Stimulated activated memory B cell treated with anti-CD40 and anti-IgM and Interleukin-4, amounts not matched to agents 10 μg/mL and 1 μg/mL and 100 μg/mL, for 72 hours (primary cell): Measurements from ENCODE around the gene SH3GL3.

Source experiments
- ATAC-seq: fragments of 150-1000 bp; cut with Tn5 transposase; 2 replicates; pipeline ENCODE4 v1.10.0; 2021
- H3K27ac Mint-ChIP-seq: one replicate; pipeline ENCODE4 v1.8.0; 2022; ENCODE audit warnings: mild to moderate bottlenecking, mixed read lengths
- H3K27me3 Mint-ChIP-seq: one replicate; pipeline ENCODE4 v1.8.0; 2022; ENCODE audit warnings: mixed read lengths
- H3K36me3 Mint-ChIP-seq: one replicate; pipeline ENCODE4 v1.8.0; 2022; ENCODE audit warnings: mixed read lengths
- H3K4me1 Mint-ChIP-seq: one replicate; pipeline ENCODE4 v1.8.0; 2022; ENCODE audit warnings: mixed read lengths
- H3K4me3 Mint-ChIP-seq: one replicate; pipeline ENCODE4 v1.8.0; 2022; ENCODE audit warnings: mild to moderate bottlenecking, moderate library complexity, mixed read lengths
- H3K9me3 Mint-ChIP-seq: one replicate; pipeline ENCODE4 v1.8.0; 2022; ENCODE audit warnings: mixed read lengths

Gene SH3GL3

GRCh38 chr15:83512459-83512858, 65.3 kb downstream of the SH3GL3 start:
- Mint-ChIP-seq H3K4me3 (no peak overlapping the region), H3K36me3 (no peaks in the 10 kb centered on the region), H3K4me1 (peaks cover 5% of the 10 kb centered on the region), H3K27ac (no peak overlapping the region), H3K9me3 (no peaks in the 10 kb centered on the region), H3K27me3 (no peaks in the 10 kb centered on the region)
- no peak for ATAC-seq

GRCh38 chr15:83514584-83514983, 67.4 kb downstream of the SH3GL3 start:
- no peak overlapping the region for H3K27ac Mint-ChIP-seq
- H3K36me3 Mint-ChIP-seq, result no peaks in the 10 kb centered on the region
- no peak for ATAC-seq
- no peak overlapping the region for H3K4me3 Mint-ChIP-seq
- peaks cover 5% of the 10 kb centered on the region for H3K9me3 Mint-ChIP-seq
- no peaks in the 10 kb centered on the region for H3K27me3 Mint-ChIP-seq
- H3K4me1 Mint-ChIP-seq, result peaks cover 5% of the 10 kb centered on the region

GRCh38 chr15:83515164-83515563, 68.0 kb downstream of the SH3GL3 start:
- no peak for ATAC-seq
- no peaks in the 10 kb centered on the region for H3K27me3 Mint-ChIP-seq
- H3K36me3 Mint-ChIP-seq, result no peaks in the 10 kb centered on the region
- H3K4me1 Mint-ChIP-seq, result peaks cover 5% of the 10 kb centered on the region
- H3K27ac Mint-ChIP-seq, result no peak overlapping the region
- peaks cover 5% of the 10 kb centered on the region for H3K9me3 Mint-ChIP-seq
- H3K4me3 Mint-ChIP-seq, result no peak overlapping the region

GRCh38 chr15:83516935-83517334, 69.8 kb downstream of the SH3GL3 start:
- ATAC-seq, result no peak
- H3K27me3 Mint-ChIP-seq, result no peaks in the 10 kb centered on the region

GRCh38 chr15:83526319-83526718, 79.2 kb downstream of the SH3GL3 start:
- Mint-ChIP-seq H3K27me3 (peaks cover 11% of the 10 kb centered on the region), H3K9me3 (peaks cover 28% of the 10 kb centered on the region), H3K27ac (no peak overlapping the region), H3K4me1 (no peaks in the 10 kb centered on the region), H3K36me3 (no peaks in the 10 kb centered on the region), H3K4me3 (no peak overlapping the region)
- ATAC-seq, result no peak

More at GRCh38 chr15:83516935-83517334, 69.8 kb downstream of the SH3GL3 start:
- Mint-ChIP-seq H3K36me3 (no peaks in the 10 kb centered on the region), H3K4me3 (no peak overlapping the region), H3K27ac (no peak overlapping the region), H3K4me1 (peaks cover 5% of the 10 kb centered on the region), H3K9me3 (peaks cover 5% of the 10 kb centered on the region)

GRCh38 chr15:83533410-83533962, 86.3 kb downstream of the SH3GL3 start:
- H3K27ac Mint-ChIP-seq, result no peak overlapping the region
- H3K4me3 Mint-ChIP-seq, result no peak overlapping the region
- no peaks in the 10 kb centered on the region for H3K4me1 Mint-ChIP-seq
- no peak for ATAC-seq
- H3K9me3 Mint-ChIP-seq, result peaks cover 7% of the 10 kb centered on the region
- H3K36me3 Mint-ChIP-seq, result no peaks in the 10 kb centered on the region
- H3K27me3 Mint-ChIP-seq, result no peaks in the 10 kb centered on the region

- no peak overlapping the region for H3K27ac Mint-ChIP-seq
- H3K9me3 Mint-ChIP-seq, result peaks cover 3% of the 10 kb centered on the region
- ATAC-seq, result no peak
- no peak overlapping the region for H3K4me3 Mint-ChIP-seq
- no peaks in the 10 kb centered on the region for H3K27me3 Mint-ChIP-seq
- no peaks in the 10 kb centered on the region for H3K4me1 Mint-ChIP-seq
- H3K36me3 Mint-ChIP-seq, result no peaks in the 10 kb centered on the region
Measured at GRCh38 chr15:83537606-83538005, 90.5 kb downstream of the SH3GL3 start.

- Mint-ChIP-seq H3K4me1 (no peaks in the 10 kb centered on the region), H3K27ac (no peak overlapping the region), H3K9me3 (peaks cover 6% of the 10 kb centered on the region), H3K36me3 (no peaks in the 10 kb centered on the region), H3K27me3 (peaks cover 6% of the 10 kb centered on the region), H3K4me3 (no peak overlapping the region)
- no peak for ATAC-seq
Measured at GRCh38 chr15:83538682-83539081, 91.5 kb downstream of the SH3GL3 start.

GRCh38 chr15:83545804-83546511, 98.8 kb downstream of the SH3GL3 start:
- H3K4me1 Mint-ChIP-seq, result no peaks in the 10 kb centered on the region
- no peak overlapping the region for H3K27ac Mint-ChIP-seq
- no peaks in the 10 kb centered on the region for H3K36me3 Mint-ChIP-seq
- H3K4me3 Mint-ChIP-seq, result no peak overlapping the region
- peaks cover 3% of the 10 kb centered on the region for H3K9me3 Mint-ChIP-seq
- no peak for ATAC-seq
- peaks cover 13% of the 10 kb centered on the region for H3K27me3 Mint-ChIP-seq

GRCh38 chr15:83546512-83546888, 99.4 kb downstream of the SH3GL3 start:
- H3K4me3 Mint-ChIP-seq, result no peak overlapping the region
- H3K27ac Mint-ChIP-seq, result no peak overlapping the region
- H3K27me3 Mint-ChIP-seq, result peaks cover 13% of the 10 kb centered on the region
- no peak for ATAC-seq
- peaks cover 3% of the 10 kb centered on the region for H3K9me3 Mint-ChIP-seq
- no peaks in the 10 kb centered on the region for H3K36me3 Mint-ChIP-seq
- no peaks in the 10 kb centered on the region for H3K4me1 Mint-ChIP-seq

GRCh38 chr15:83547168-83547567, 100.0 kb downstream of the SH3GL3 start:
- H3K36me3 Mint-ChIP-seq, result no peaks in the 10 kb centered on the region
- peaks cover 13% of the 10 kb centered on the region for H3K27me3 Mint-ChIP-seq
- no peak for ATAC-seq
- H3K4me3 Mint-ChIP-seq, result no peak overlapping the region
- no peak overlapping the region for H3K27ac Mint-ChIP-seq
- H3K9me3 Mint-ChIP-seq, result peaks cover 3% of the 10 kb centered on the region
- H3K4me1 Mint-ChIP-seq, result no peaks in the 10 kb centered on the region

- H3K4me1 Mint-ChIP-seq, result no peaks in the 10 kb centered on the region
- H3K27ac Mint-ChIP-seq, result no peak overlapping the region
- H3K9me3 Mint-ChIP-seq, result no peaks in the 10 kb centered on the region
- peaks cover 9% of the 10 kb centered on the region for H3K27me3 Mint-ChIP-seq
- no peak for ATAC-seq
- H3K4me3 Mint-ChIP-seq, result no peak overlapping the region
- H3K36me3 Mint-ChIP-seq, result no peaks in the 10 kb centered on the region
Measured at GRCh38 chr15:83549623-83550022, 102.5 kb downstream of the SH3GL3 start.

GRCh38 chr15:83554558-83554957, 107.4 kb downstream of the SH3GL3 start:
- Mint-ChIP-seq H3K9me3 (no peaks in the 10 kb centered on the region), H3K27ac (no peak overlapping the region), H3K36me3 (no peaks in the 10 kb centered on the region), H3K4me3 (no peak overlapping the region), H3K27me3 (peaks cover 41% of the 10 kb centered on the region), H3K4me1 (no peaks in the 10 kb centered on the region)
- no peak for ATAC-seq

- Mint-ChIP-seq H3K4me3 (no peak overlapping the region), H3K36me3 (no peaks in the 10 kb centered on the region), H3K27me3 (peaks cover 42% of the 10 kb centered on the region), H3K27ac (no peak overlapping the region), H3K4me1 (no peaks in the 10 kb centered on the region), H3K9me3 (no peaks in the 10 kb centered on the region)
- ATAC-seq, result no peak
Measured at GRCh38 chr15:83555383-83555782, 108.2 kb downstream of the SH3GL3 start.

GRCh38 chr15:83556068-83556467, 108.9 kb downstream of the SH3GL3 start:
- Mint-ChIP-seq H3K4me1 (no peaks in the 10 kb centered on the region), H3K27ac (no peak overlapping the region), H3K9me3 (no peaks in the 10 kb centered on the region), H3K4me3 (no peak overlapping the region), H3K36me3 (no peaks in the 10 kb centered on the region), H3K27me3 (peaks cover 42% of the 10 kb centered on the region)
- no peak for ATAC-seq

- no peaks in the 10 kb centered on the region for H3K4me1 Mint-ChIP-seq
- peaks cover 42% of the 10 kb centered on the region for H3K27me3 Mint-ChIP-seq
- no peak overlapping the region for H3K27ac Mint-ChIP-seq
- no peaks in the 10 kb centered on the region for H3K9me3 Mint-ChIP-seq
- H3K36me3 Mint-ChIP-seq, result no peaks in the 10 kb centered on the region
- no peak overlapping the region for H3K4me3 Mint-ChIP-seq
- ATAC-seq, result no peak
Measured at GRCh38 chr15:83556754-83557153, 109.6 kb downstream of the SH3GL3 start.
